HepG2 (cell line): ENCODE data around the gene MSMB. TPM values are rescaled to one million over a fixed set of nuclear protein-coding genes. Genes with fewer than 3 reads are reported as not detected.
A peak's percentile ranks its signal among the peaks of the same experiment; 100 is the strongest.

Experiments used
- AGO2 ChIP-seq: fragments of 200-400 bp; formaldehyde crosslinking; optimal IDR thresholded peaks from 2 replicates; pipeline ENCODE3; 2017; ENCODE audit warnings: mild to moderate bottlenecking, low read depth, low read length, moderate library complexity
- AHR ChIP-seq: IDR thresholded peaks from 2 replicates; pipeline ENCODE4 v1.6.1; 2018; ENCODE audit warnings: missing genetic modification reagents, missing compliant biosample characterization
- CC2D1A ChIP-seq: sonication (generic); formaldehyde crosslinking; IDR thresholded peaks from 2 replicates; pipeline ENCODE4 v1.8.1; 2023; ENCODE audit warnings: mild to moderate bottlenecking, missing genetic modification reagents
- FIP1L1 ChIP-seq: fragments of 200-400 bp; formaldehyde crosslinking; IDR thresholded peaks from 2 replicates; pipeline ENCODE4 v1.6.1; 2018; ENCODE audit warnings: low read depth, mild to moderate bottlenecking, low read length, moderate library complexity, borderline replicate concordance; ENCODE audit not compliant: insufficient read depth
- HNRNPK ChIP-seq: fragments of 200-400 bp; formaldehyde crosslinking; IDR thresholded peaks from 2 replicates; pipeline ENCODE4 v1.6.1; 2018; ENCODE audit warnings: low read length, low read depth, moderate library complexity, mild to moderate bottlenecking; ENCODE audit not compliant: poor library complexity, severe bottlenecking
- HOMEZ ChIP-seq: IDR thresholded peaks from 2 replicates; pipeline ENCODE4 v1.6.1; 2016; ENCODE audit warnings: low read depth
- MIER3 ChIP-seq: IDR thresholded peaks from 2 replicates; pipeline ENCODE4 v1.6.1; 2016; ENCODE audit warnings: missing compliant biosample characterization, borderline replicate concordance
- NBN ChIP-seq: fragments of 450-650 bp; conservative IDR thresholded peaks from 2 replicates; pipeline ENCODE4 v1.6.1; 2017
- NFRKB ChIP-seq: fragments of 450-650 bp; IDR thresholded peaks from 2 replicates; pipeline ENCODE4 v1.6.1; 2017
- POLR2G ChIP-seq: fragments of 200-400 bp; formaldehyde crosslinking; IDR thresholded peaks from 2 replicates; pipeline ENCODE4 v1.6.1; 2018; ENCODE audit warnings: mild to moderate bottlenecking, low read depth, low read length, moderate library complexity
- RNF2 ChIP-seq: fragments of 450-650 bp; conservative IDR thresholded peaks from 2 replicates; pipeline ENCODE4 v1.6.1; 2016; ENCODE audit warnings: low read depth
- SALL1 ChIP-seq: sonication (generic); formaldehyde crosslinking; IDR thresholded peaks from 2 replicates; pipeline ENCODE4 v1.8.0; 2022; ENCODE audit warnings: mild to moderate bottlenecking, missing genetic modification reagents
- SMC3 ChIP-seq: IDR thresholded peaks from 2 replicates; pipeline ENCODE4 v1.6.1; 2011; ENCODE audit warnings: low read length, improper control_type of control experiment
- SP2 ChIP-seq: sonication (generic); formaldehyde crosslinking; IDR thresholded peaks from 2 replicates; pipeline ENCODE4 v1.5.1; 2020; ENCODE audit warnings: mild to moderate bottlenecking, missing genetic modification reagents
- STAG1 ChIP-seq: sonication (generic); formaldehyde crosslinking; IDR thresholded peaks from 2 replicates; pipeline ENCODE4 v1.4.0; 2020; ENCODE audit warnings: missing genetic modification reagents
- YEATS2 ChIP-seq: sonication (generic); formaldehyde crosslinking; IDR thresholded peaks from 2 replicates; pipeline ENCODE4 v1.4.0; 2020; ENCODE audit warnings: missing genetic modification reagents, borderline replicate concordance
- ZFY ChIP-seq: sonication (generic); formaldehyde crosslinking; IDR thresholded peaks from 2 replicates; pipeline ENCODE4 v1.4.0; 2020; ENCODE audit warnings: missing genetic modification reagents
- ZMYM3 ChIP-seq: sonication (generic); formaldehyde crosslinking; IDR thresholded peaks from 2 replicates; pipeline ENCODE4 v1.5.1; 2020; ENCODE audit warnings: mild to moderate bottlenecking, missing genetic modification reagents
- ZNF205 ChIP-seq: IDR thresholded peaks from 2 replicates; pipeline ENCODE4 v1.6.1; 2018; ENCODE audit warnings: missing biosample characterization, missing genetic modification reagents
- ZNF230 ChIP-seq: sonication (generic); formaldehyde crosslinking; IDR thresholded peaks from 2 replicates; pipeline ENCODE4 v1.4.0; 2020; ENCODE audit warnings: mild to moderate bottlenecking, missing genetic modification reagents
- ZNF253 ChIP-seq: sonication (generic); formaldehyde crosslinking; IDR thresholded peaks from 2 replicates; pipeline ENCODE4 v1.8.0; 2022; ENCODE audit warnings: mild to moderate bottlenecking, missing genetic modification reagents, borderline replicate concordance
- ZNF546 ChIP-seq: sonication (generic); formaldehyde crosslinking; conservative IDR thresholded peaks from 2 replicates; pipeline ENCODE4 v1.8.1; 2023; ENCODE audit warnings: mild to moderate bottlenecking, missing genetic modification reagents
- ZNF619 ChIP-seq: sonication (generic); formaldehyde crosslinking; IDR thresholded peaks from 2 replicates; pipeline ENCODE4 v1.4.0; 2020; ENCODE audit warnings: mild to moderate bottlenecking, missing genetic modification reagents
- ZNF660 ChIP-seq: sonication (generic); formaldehyde crosslinking; IDR thresholded peaks from 2 replicates; pipeline ENCODE4 v1.5.1; 2020; ENCODE audit warnings: mild to moderate bottlenecking, low read depth, missing genetic modification reagents, borderline replicate concordance
- ZNF737 ChIP-seq: sonication (generic); formaldehyde crosslinking; IDR thresholded peaks from 2 replicates; pipeline ENCODE4 v1.5.0; 2020; ENCODE audit warnings: missing genetic modification reagents, mild to moderate bottlenecking, borderline replicate concordance
- ZNF878 ChIP-seq: sonication (generic); formaldehyde crosslinking; IDR thresholded peaks from 2 replicates; pipeline ENCODE4 v1.8.1; 2023; ENCODE audit warnings: mild to moderate bottlenecking, missing genetic modification reagents, moderate library complexity
- ZNF879 ChIP-seq: sonication (generic); formaldehyde crosslinking; IDR thresholded peaks from 2 replicates; pipeline ENCODE4 v1.8.1; 2023; ENCODE audit warnings: missing genetic modification reagents
- ZSCAN25 ChIP-seq: sonication (generic); formaldehyde crosslinking; IDR thresholded peaks from 2 replicates; pipeline ENCODE4 v1.8.0; 2022; ENCODE audit warnings: mild to moderate bottlenecking, missing genetic modification reagents
- ZSCAN31 ChIP-seq: sonication (generic); formaldehyde crosslinking; IDR thresholded peaks from 2 replicates; pipeline ENCODE4 v1.5.0; 2020; ENCODE audit warnings: low read depth, mild to moderate bottlenecking, missing genetic modification reagents
- polyA plus RNA-seq, 8 experiments: library from polyadenylated mRNA; depleted of rRNA in 3 of 8; stranded (reverse) in 7 of 8; unstranded in 1 of 8; fragments of >200 nt; fragmentation: Illumina TruSeq in 4 of 8; extraction: Trizol in 4 of 8; gene quantifications; 2 replicates each; pipeline versions ENCODE4 v1.2.1 to v1.2.3, GENCODE V29; 2011 to 2016; ENCODE audit warnings: low read depth in 4 of 8, missing spikeins in 1 of 8, mixed read lengths in 1 of 8; ENCODE audit not compliant: insufficient read depth in 1 of 8
- total RNA-seq, 5 experiments: library from RNA; depleted of rRNA; stranded (reverse); fragments of >200 nt; fragmentation: Illumina TruSeq; extraction: Trizol; gene quantifications; 2 replicates each; pipeline ENCODE4 v1.2.3, GENCODE V29; 2016; ENCODE audit warnings: low read depth in 1 of 5
- TF ChIP-seq, protein P1 (sequence below): sonication (generic); formaldehyde crosslinking; IDR thresholded peaks from 2 replicates; pipeline ENCODE4 v1.4.0; 2020; ENCODE audit warnings: missing genetic modification reagents, borderline replicate concordance

MSMB gene
- total and polyA plus RNA-seq, 2 of the 13 experiments (the other 11 are each of a cell fraction or from before 2014, with no cell fraction given), result 0.84 TPM; not detected in 1

DNA sequence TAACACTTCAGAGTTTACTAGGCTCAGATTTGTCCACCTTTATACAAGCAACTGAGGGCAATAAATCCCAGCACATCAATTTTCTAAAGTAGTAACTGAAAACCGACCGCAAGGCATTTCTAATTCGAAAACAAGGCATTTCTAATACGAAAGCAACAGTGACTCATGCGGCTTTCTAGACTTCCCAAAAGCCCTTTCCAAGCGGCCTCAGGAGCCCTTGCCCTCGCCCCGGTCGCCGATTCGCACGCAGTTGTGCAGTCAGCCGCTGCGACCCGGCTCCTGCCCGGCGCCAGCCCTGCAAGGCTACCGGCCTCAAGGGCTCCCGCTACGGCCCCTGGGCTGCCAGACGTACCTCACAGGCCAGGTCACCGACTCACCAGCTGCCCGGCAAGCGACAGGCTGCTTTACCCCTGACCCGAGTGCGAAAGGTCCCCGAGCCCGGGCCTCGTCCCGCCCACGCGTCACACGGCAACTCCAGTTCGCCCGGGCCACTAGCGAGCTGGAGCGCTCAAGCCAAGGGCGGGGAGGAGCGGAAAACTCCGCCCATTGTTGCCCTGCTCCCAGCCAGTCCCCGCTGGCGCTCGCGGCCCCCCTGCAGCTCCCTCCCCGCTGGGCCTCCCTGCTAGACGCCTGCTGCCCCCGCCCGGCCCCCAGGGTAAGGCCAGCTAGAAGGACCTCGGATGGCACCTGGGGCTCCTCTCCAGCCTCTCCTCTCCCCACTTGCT, 22.9 kb downstream of the MSMB start (continued):
- TF ChIP-seq AGO2, result peak; percentile 98
- no peak for TF ChIP-seq SMC3
- TF ChIP-seq ZNF546 (CRISPR knock-in tag), result no peak
- peak; percentile 85 for TF ChIP-seq ZNF619
- TF ChIP-seq ZNF737 (CRISPR knock-in tag), result no peak
- no peak for TF ChIP-seq NBN
- peak; percentile 86 for TF ChIP-seq MIER3
- TF ChIP-seq, protein P1, sequence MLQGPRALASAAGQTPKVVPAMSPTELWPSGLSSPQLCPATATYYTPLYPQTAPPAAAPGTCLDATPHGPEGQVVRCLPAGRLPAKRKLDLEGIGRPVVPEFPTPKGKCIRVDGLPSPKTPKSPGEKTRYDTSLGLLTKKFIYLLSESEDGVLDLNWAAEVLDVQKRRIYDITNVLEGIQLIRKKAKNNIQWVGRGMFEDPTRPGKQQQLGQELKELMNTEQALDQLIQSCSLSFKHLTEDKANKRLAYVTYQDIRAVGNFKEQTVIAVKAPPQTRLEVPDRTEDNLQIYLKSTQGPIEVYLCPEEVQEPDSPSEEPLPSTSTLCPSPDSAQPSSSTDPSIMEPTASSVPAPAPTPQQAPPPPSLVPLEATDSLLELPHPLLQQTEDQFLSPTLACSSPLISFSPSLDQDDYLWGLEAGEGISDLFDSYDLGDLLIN (CRISPR knock-in tag), result peak; percentile 71; the same call in 1 of the 2 replicates
- TF ChIP-seq SALL1 (CRISPR knock-in tag), result peak; percentile 97
- TF ChIP-seq ZNF660 (CRISPR knock-in tag), result no peak
- peak; percentile 89 for TF ChIP-seq ZNF205 (CRISPR knock-in tag)
- TF ChIP-seq ZNF878, result 0 out of 2 replicates have a peak, but pooled peaks have one; percentile 10
- peak; percentile 79 for TF ChIP-seq HNRNPK
- TF ChIP-seq ZNF879 (CRISPR knock-in tag), result 0 out of 2 replicates have a peak, but pooled peaks have one; percentile 64
- TF ChIP-seq RNF2, result no peak
- TF ChIP-seq ZNF253 (CRISPR knock-in tag), result peak; percentile 83; the same call in 1 of the 2 replicates
- TF ChIP-seq CC2D1A (CRISPR knock-in tag), result 0 out of 2 replicates have a peak, but pooled peaks have one; percentile 35
- peak; percentile 80; the same call in 1 of the 2 replicates for TF ChIP-seq ZSCAN25 (CRISPR knock-in tag)
- peak; percentile 84 for TF ChIP-seq ZMYM3 (CRISPR knock-in tag)
- 0 out of 2 replicates have a peak, but pooled peaks have one; percentile 95 for TF ChIP-seq ZSCAN31 (CRISPR knock-in tag)
- TF ChIP-seq YEATS2 (CRISPR knock-in tag), result peak; percentile 73
- TF ChIP-seq AHR, result peak; percentile 70; the same call in 1 of the 2 replicates
- TF ChIP-seq SP2 (CRISPR knock-in tag), result peak; percentile 62
- TF ChIP-seq STAG1 (CRISPR knock-in tag), result peak; percentile 44
- TF ChIP-seq ZFY (CRISPR knock-in tag), result peak; percentile 74
- TF ChIP-seq HOMEZ, result peak; percentile 78
- TF ChIP-seq POLR2G, result peak; percentile 95
- TF ChIP-seq FIP1L1, result no peak
- TF ChIP-seq ZNF230 (CRISPR knock-in tag), result 0 out of 2 replicates have a peak, but pooled peaks have one; percentile 28
- TF ChIP-seq NFRKB, result no peak
